Uterus (tissue), 2 donors: ENCODE results near the gene GCLC.

Experiments used
- CTCF ChIP-seq, 4 experiments: fragments of 200-600 bp in 2 of 4; fragments of 450-650 bp in 2 of 4; sonication (generic) in 2 of 4; IDR thresholded peaks; one replicate each; pipeline ENCODE4 v1.5.1; 2016 to 2019; ENCODE audit warnings: antibody characterized with exemption in 4 of 4, mild to moderate bottlenecking in 2 of 4, moderate library complexity in 1 of 4
- POLR2A ChIP-seq, 2 donors: fragments of 450-650 bp; IDR thresholded peaks; one replicate each; pipeline ENCODE4 v1.6.1; 2016; ENCODE audit warnings: antibody characterized with exemption in 2 of 2, mild to moderate bottlenecking in 1 of 2, moderate library complexity in 1 of 2

GRCh38 chr6:53544217-53544469, 758 bp downstream of the GCLC start:
- TF ChIP-seq CTCF (IDR thresholded peaks at IDR 0.05) = no peak
- no peak for TF ChIP-seq POLR2A (IDR thresholded peaks at IDR 0.05)
